LNCAP (cell line): Measurements from ENCODE around the gene PLP2.

Experiments
- CTCF ChIP-seq: fragments of 450-650 bp; IDR thresholded peaks from 2 replicates; pipeline ENCODE4 v1.5.1; 2017; ENCODE audit warnings: mild to moderate bottlenecking

Gene PLP2

GRCh38 chrX:49214996-49215526, 43.4 kb downstream of the PLP2 start:
- TF ChIP-seq CTCF, result no peak

GRCh38 chrX:49220100-49220499, 48.4 kb downstream of the PLP2 start:
- no peak for TF ChIP-seq CTCF

GRCh38 chrX:49221868-49222267, 50.2 kb downstream of the PLP2 start:
- TF ChIP-seq CTCF, result no peak
